Measurements from ENCODE around the gene NEDD8.

NEDD8 gene

DNA sequence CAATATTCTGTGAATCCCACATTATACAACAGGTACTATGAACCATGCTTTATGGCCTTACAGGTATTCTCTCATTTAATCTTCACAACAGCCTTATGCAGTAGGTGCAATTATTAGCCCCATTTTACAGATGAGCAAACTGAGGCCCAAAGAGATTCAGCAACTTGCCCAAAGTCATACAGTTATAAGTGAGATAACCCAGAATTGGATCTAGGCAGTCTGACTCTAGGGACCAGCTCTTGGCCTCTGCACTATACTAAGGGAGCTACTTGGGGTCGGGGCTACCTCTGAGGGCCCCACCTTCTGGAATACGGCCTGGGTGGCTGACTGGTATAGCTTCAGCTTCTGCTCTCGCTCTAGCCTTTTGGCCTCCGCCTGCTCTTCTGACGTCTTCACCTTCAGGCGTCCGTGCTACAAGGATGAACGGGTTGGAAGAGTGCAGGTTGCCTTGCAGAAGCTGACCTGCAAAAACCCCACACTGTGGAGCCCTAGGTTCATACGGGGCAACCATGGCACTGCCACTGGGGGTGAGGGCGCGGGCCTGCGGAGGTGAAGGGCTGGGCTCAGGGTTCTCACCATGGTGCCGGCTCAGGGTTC lies 38.5 kb upstream of the NEDD8 start:
- peak overlapping the region; percentile 90 for H3K27ac ChIP-seq (replicated peaks; ENCODE audit: low read length)
- peaks cover 0 to 1% of the 10 kb centered on the region in 2 donors for H3K9me3 ChIP-seq (replicated peaks in 1 of 2; ENCODE audit: control insufficient read depth in 2 of 2, insufficient read depth in 1 of 2, low read depth in 1 of 2, low read length in 2 of 2)
- H3K27me3 ChIP-seq (ENCODE audit: control insufficient read depth in 3 of 3, insufficient read depth in 3 of 3, low read depth in 1 of 3, low read length in 3 of 3) = no peaks in the 10 kb centered on the region
- peak overlapping the region; percentile 93 for H2AFZ ChIP-seq (ENCODE audit: low read length)
- peak; percentile 3 for DNase-seq (ENCODE audit: low spot score)
- H3K23ac ChIP-seq (ENCODE audit: low read depth, low read length, poor library complexity) = no peak overlapping the region
- no peak overlapping the region for H2AK5ac ChIP-seq (ENCODE audit: low read depth, low read length)
- H3K4me3 ChIP-seq (ENCODE audit: low read length in 2 of 2) = peak overlapping the region; percentile 71 to 93
- H3K4ac ChIP-seq (ENCODE audit: low read length) = no peak overlapping the region
- peak overlapping the region; percentile 73 for H3K18ac ChIP-seq (ENCODE audit: low read length)
- H3K36me3 ChIP-seq (replicated peaks in 1 of 2; ENCODE audit: control insufficient read depth in 2 of 2, insufficient read depth in 2 of 2, low read length in 2 of 2) = peaks cover 7 to 17% of the 10 kb centered on the region in 2 donors
- peak overlapping the region; percentile 68 for H3K4me2 ChIP-seq (ENCODE audit: insufficient read depth, low read length, poor library complexity, severe bottlenecking)
- WGBS, 2 donors (ENCODE audit: extremely low coverage in 2 of 2, insufficient read length in 2 of 2, insufficient replicate concordance in 1 of 2) = no CpG with 5 or more reads among the region's 13 CpGs
- no peaks in the 10 kb centered on the region for H3K79me1 ChIP-seq (ENCODE audit: low read depth, low read length)
- H2BK12ac ChIP-seq (ENCODE audit: low read length) = no peak overlapping the region
- peak overlapping the region; percentile 91 for H3K9ac ChIP-seq (ENCODE audit: low read depth, low read length, poor library complexity)
- H2BK120ac ChIP-seq (ENCODE audit: low read depth, low read length) = no peak overlapping the region
- no peak overlapping the region for H3K14ac ChIP-seq (ENCODE audit: low read length)
- H2BK15ac ChIP-seq (ENCODE audit: low read length) = no peak overlapping the region
- no peak overlapping the region for H4K91ac ChIP-seq (ENCODE audit: low read depth, low read length, poor library complexity)
- H3K4me1 ChIP-seq (ENCODE audit: control insufficient read depth in 2 of 2, insufficient read depth in 1 of 2, low read depth in 1 of 2, low read length in 2 of 2) = peaks cover 4 to 6% of the 10 kb centered on the region in 2 donors
- no peak overlapping the region for H4K8ac ChIP-seq (ENCODE audit: low read depth, low read length)
- peak overlapping the region; percentile 88 for H2BK5ac ChIP-seq (ENCODE audit: low read length)

DNA sequence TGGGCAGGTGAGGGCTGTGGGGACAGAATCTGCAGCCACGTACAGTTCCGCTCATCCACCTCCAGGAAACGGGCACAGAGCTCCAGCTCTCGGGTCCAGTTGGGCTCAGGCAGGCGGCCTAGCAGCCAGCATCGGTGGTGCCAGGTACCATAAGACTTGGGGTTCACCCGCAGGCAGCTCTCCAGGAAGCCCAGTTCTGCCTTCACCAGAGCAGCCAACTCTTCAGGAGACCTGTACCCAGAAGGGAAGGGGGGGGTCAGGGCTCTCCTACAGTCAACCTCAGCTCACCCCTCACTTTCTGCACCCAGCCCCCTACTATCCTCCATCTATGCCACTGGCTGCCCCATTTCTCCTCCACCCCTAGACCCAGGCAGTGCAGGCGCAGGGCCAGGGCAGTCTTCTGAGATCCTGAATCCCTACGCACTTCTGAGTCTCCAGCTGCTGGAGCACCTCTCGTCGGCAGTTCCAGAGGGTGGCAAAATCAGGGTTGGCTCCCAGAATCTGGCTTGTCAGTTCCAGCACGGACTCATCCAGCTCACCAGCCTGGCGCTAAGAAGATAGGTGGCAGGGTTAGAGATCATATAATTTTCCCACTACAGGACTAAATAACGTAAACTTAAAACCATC lies 37.9 kb upstream of the NEDD8 start:
- H2BK15ac ChIP-seq (ENCODE audit: low read length) = peak overlapping the region; percentile 38
- no peak overlapping the region for H4K91ac ChIP-seq (ENCODE audit: low read depth, low read length, poor library complexity)
- no peak overlapping the region for H3K18ac ChIP-seq (ENCODE audit: low read length)
- H3K9me3 ChIP-seq (replicated peaks in 1 of 2; ENCODE audit: control insufficient read depth in 2 of 2, insufficient read depth in 1 of 2, low read depth in 1 of 2, low read length in 2 of 2) = peaks cover 0 to 1% of the 10 kb centered on the region in 2 donors
- no peaks in the 10 kb centered on the region for H3K27me3 ChIP-seq (ENCODE audit: control insufficient read depth in 3 of 3, insufficient read depth in 3 of 3, low read depth in 1 of 3, low read length in 3 of 3)
- H2BK120ac ChIP-seq (ENCODE audit: low read depth, low read length) = no peak overlapping the region
- no peak overlapping the region for H2AFZ ChIP-seq (ENCODE audit: low read length)
- no CpG with 5 or more reads among the region's 14 CpGs for WGBS, 2 donors (ENCODE audit: extremely low coverage in 2 of 2, insufficient read length in 2 of 2, insufficient replicate concordance in 1 of 2)
- no peaks in the 10 kb centered on the region for H3K79me1 ChIP-seq (ENCODE audit: low read depth, low read length)
- H3K4me1 ChIP-seq (ENCODE audit: control insufficient read depth in 2 of 2, insufficient read depth in 1 of 2, low read depth in 1 of 2, low read length in 2 of 2) = peaks cover 4 to 6% of the 10 kb centered on the region in 2 donors
- no peak overlapping the region for H2BK5ac ChIP-seq (ENCODE audit: low read length)
- H3K14ac ChIP-seq (ENCODE audit: low read length) = no peak overlapping the region
- no peak overlapping the region for H3K23ac ChIP-seq (ENCODE audit: low read depth, low read length, poor library complexity)
- no peak overlapping the region for H2BK12ac ChIP-seq (ENCODE audit: low read length)
- H3K4ac ChIP-seq (ENCODE audit: low read length) = no peak overlapping the region
- no peak overlapping the region for H3K4me2 ChIP-seq (ENCODE audit: insufficient read depth, low read length, poor library complexity, severe bottlenecking)
- no peak overlapping the region for H3K9ac ChIP-seq (ENCODE audit: low read depth, low read length, poor library complexity)
- DNase-seq (ENCODE audit: low spot score) = no peak
- peaks cover 7 to 17% of the 10 kb centered on the region in 2 donors for H3K36me3 ChIP-seq (replicated peaks in 1 of 2; ENCODE audit: control insufficient read depth in 2 of 2, insufficient read depth in 2 of 2, low read length in 2 of 2)
- H4K8ac ChIP-seq (ENCODE audit: low read depth, low read length) = no peak overlapping the region
- H3K4me3 ChIP-seq (ENCODE audit: low read length in 2 of 2) = no peak overlapping the region
- no peak overlapping the region for H3K27ac ChIP-seq (replicated peaks; ENCODE audit: low read length)
- peak overlapping the region; percentile 64 for H2AK5ac ChIP-seq (ENCODE audit: low read depth, low read length)

DNA sequence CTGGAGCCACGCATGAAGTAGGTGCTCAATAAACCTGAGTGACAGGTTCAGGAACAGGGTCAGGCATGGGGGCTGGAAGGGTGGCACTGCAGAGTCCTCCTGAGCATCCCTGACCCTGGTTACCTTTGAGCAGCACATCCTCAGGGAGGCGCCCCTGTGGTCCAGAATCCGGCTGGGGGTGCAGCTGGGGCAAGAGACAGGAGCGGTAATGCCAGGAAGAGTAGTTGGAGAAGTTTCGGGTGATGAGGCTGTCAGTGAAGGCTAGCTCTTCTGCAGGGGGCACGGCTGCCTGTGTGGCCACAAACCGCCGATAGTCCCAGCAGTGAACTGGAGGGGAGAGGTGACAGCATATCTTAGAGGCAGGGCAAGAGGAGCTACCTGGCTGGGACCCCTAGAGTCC lies 37.2 kb upstream of the NEDD8 start:
- Histone ChIP-seq H2AK5ac (ENCODE audit: low read depth, low read length) (peak overlapping the region; percentile 5), H2BK12ac (ENCODE audit: low read length) (no peak overlapping the region), H3K27me3 (ENCODE audit: control insufficient read depth in 3 of 3, insufficient read depth in 3 of 3, low read depth in 1 of 3, low read length in 3 of 3) (no peaks in the 10 kb centered on the region), H3K4me3 (ENCODE audit: low read length in 2 of 2) (no peak overlapping the region), H3K79me1 (ENCODE audit: low read depth, low read length) (no peaks in the 10 kb centered on the region), H3K9me3 (replicated peaks in 1 of 2; ENCODE audit: control insufficient read depth in 2 of 2, insufficient read depth in 1 of 2, low read depth in 1 of 2, low read length in 2 of 2) (peaks cover 0 to 1% of the 10 kb centered on the region in 2 donors), H3K18ac (ENCODE audit: low read length) (no peak overlapping the region), H3K4ac (ENCODE audit: low read length) (no peak overlapping the region), H3K27ac (replicated peaks; ENCODE audit: low read length) (no peak overlapping the region), H3K14ac (ENCODE audit: low read length) (no peak overlapping the region), H3K4me1 (ENCODE audit: control insufficient read depth in 2 of 2, insufficient read depth in 1 of 2, low read depth in 1 of 2, low read length in 2 of 2) (peaks cover 4 to 6% of the 10 kb centered on the region in 2 donors), H3K9ac (ENCODE audit: low read depth, low read length, poor library complexity) (no peak overlapping the region), H4K91ac (ENCODE audit: low read depth, low read length, poor library complexity) (no peak overlapping the region), H2BK5ac (ENCODE audit: low read length) (no peak overlapping the region), H3K23ac (ENCODE audit: low read depth, low read length, poor library complexity) (no peak overlapping the region), H3K36me3 (replicated peaks in 1 of 2; ENCODE audit: control insufficient read depth in 2 of 2, insufficient read depth in 2 of 2, low read length in 2 of 2) (peaks cover 7 to 17% of the 10 kb centered on the region in 2 donors), H2BK15ac (ENCODE audit: low read length) (no peak overlapping the region), H2BK120ac (ENCODE audit: low read depth, low read length) (no peak overlapping the region), H4K8ac (ENCODE audit: low read depth, low read length) (no peak overlapping the region), H3K4me2 (ENCODE audit: insufficient read depth, low read length, poor library complexity, severe bottlenecking) (no peak overlapping the region), H2AFZ (ENCODE audit: low read length) (no peak overlapping the region)
- DNase-seq (ENCODE audit: low spot score) = no peak
- WGBS, 2 donors (ENCODE audit: extremely low coverage in 2 of 2, insufficient read length in 2 of 2, insufficient replicate concordance in 1 of 2) = no CpG with 5 or more reads among the region's 8 CpGs

DNA sequence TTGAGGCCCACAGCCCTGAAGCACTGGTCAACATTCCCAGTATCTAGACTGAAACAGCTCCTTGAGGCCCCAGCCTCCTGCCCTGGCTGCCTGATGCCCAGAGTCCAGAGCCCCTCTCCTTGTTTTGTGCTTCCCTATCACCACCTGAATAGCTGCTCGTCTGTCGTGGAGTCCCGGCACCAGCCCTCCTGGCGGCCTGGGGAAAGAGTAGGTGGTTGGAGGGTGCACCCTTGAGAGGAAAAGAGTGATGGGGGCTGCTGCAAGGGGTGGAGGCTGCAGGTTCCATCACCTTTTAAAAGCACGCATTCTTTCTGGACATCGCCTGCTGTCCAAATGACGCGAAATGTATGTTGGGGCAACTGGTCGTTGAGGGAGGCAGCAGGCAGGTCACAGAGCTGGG lies 36.1 kb upstream of the NEDD8 start:
- no peak overlapping the region for H3K4me3 ChIP-seq (ENCODE audit: low read length in 2 of 2)
- no peak overlapping the region for H2BK12ac ChIP-seq (ENCODE audit: low read length)
- no peak overlapping the region for H4K91ac ChIP-seq (ENCODE audit: low read depth, low read length, poor library complexity)
- no peak overlapping the region for H2BK5ac ChIP-seq (ENCODE audit: low read length)
- no peak overlapping the region for H3K4ac ChIP-seq (ENCODE audit: low read length)
- DNase-seq (ENCODE audit: low spot score) = no peak
- no peak overlapping the region for H3K18ac ChIP-seq (ENCODE audit: low read length)
- no peak overlapping the region for H2AFZ ChIP-seq (ENCODE audit: low read length)
- peaks cover 4 to 6% of the 10 kb centered on the region in 2 donors for H3K4me1 ChIP-seq (ENCODE audit: control insufficient read depth in 2 of 2, insufficient read depth in 1 of 2, low read depth in 1 of 2, low read length in 2 of 2)
- H3K9ac ChIP-seq (ENCODE audit: low read depth, low read length, poor library complexity) = no peak overlapping the region
- no peak overlapping the region for H4K8ac ChIP-seq (ENCODE audit: low read depth, low read length)
- H3K27me3 ChIP-seq (ENCODE audit: control insufficient read depth in 3 of 3, insufficient read depth in 3 of 3, low read depth in 1 of 3, low read length in 3 of 3) = no peaks in the 10 kb centered on the region
- H2AK5ac ChIP-seq (ENCODE audit: low read depth, low read length) = no peak overlapping the region
- H3K36me3 ChIP-seq (replicated peaks in 1 of 2; ENCODE audit: control insufficient read depth in 2 of 2, insufficient read depth in 2 of 2, low read length in 2 of 2) = peaks cover 7 to 17% of the 10 kb centered on the region in 2 donors
- H2BK15ac ChIP-seq (ENCODE audit: low read length) = no peak overlapping the region
- no peak overlapping the region for H3K4me2 ChIP-seq (ENCODE audit: insufficient read depth, low read length, poor library complexity, severe bottlenecking)
- no peak overlapping the region for H3K14ac ChIP-seq (ENCODE audit: low read length)
- H3K27ac ChIP-seq (replicated peaks; ENCODE audit: low read length) = no peak overlapping the region
- H3K23ac ChIP-seq (ENCODE audit: low read depth, low read length, poor library complexity) = no peak overlapping the region
- H3K79me1 ChIP-seq (ENCODE audit: low read depth, low read length) = no peaks in the 10 kb centered on the region
- WGBS, 2 donors (ENCODE audit: extremely low coverage in 2 of 2, insufficient read length in 2 of 2, insufficient replicate concordance in 1 of 2) = no CpG with 5 or more reads among the region's 9 CpGs
- H3K9me3 ChIP-seq (replicated peaks in 1 of 2; ENCODE audit: control insufficient read depth in 2 of 2, insufficient read depth in 1 of 2, low read depth in 1 of 2, low read length in 2 of 2) = peaks cover 0 to 1% of the 10 kb centered on the region in 2 donors
- no peak overlapping the region for H2BK120ac ChIP-seq (ENCODE audit: low read depth, low read length)
